OCI-LY1 (cell line): Measurements from ENCODE around the gene PRAF2.
A peak's percentile ranks its signal among the peaks of the same experiment; 100 is the strongest.

Experiments
- H2AFZ ChIP-seq: fragments of 200-600 bp; sonication (generic), shearing (Covaris generic); 2 replicates; pipeline ENCODE4 v1.6.0; 2014; ENCODE audit warnings: antibody characterized with exemption, mild to moderate bottlenecking, low read length
- H3F3A ChIP-seq: fragments of 200-600 bp; sonication (generic), shearing (Covaris generic); 2 replicates; pipeline ENCODE4 v1.6.0; 2014; ENCODE audit warnings: mild to moderate bottlenecking, antibody characterized with exemption, low read length, moderate library complexity; ENCODE audit not compliant: insufficient read depth
- H3K27ac ChIP-seq: fragments of 200-600 bp; sonication (generic); 2 replicates; pipeline ENCODE4 v1.5.1; 2014; ENCODE audit warnings: low read length, mixed run types, mild to moderate bottlenecking, low read depth; ENCODE audit not compliant: poor library complexity, severe bottlenecking
- H3K27me3 ChIP-seq: fragments of 200-600 bp; sonication (generic); 2 replicates; pipeline ENCODE4 v1.6.0; 2014; ENCODE audit warnings: antibody characterized with exemption, mild to moderate bottlenecking, low read length, moderate library complexity; ENCODE audit not compliant: insufficient read depth
- H3K36me3 ChIP-seq: fragments of 200-600 bp; sonication (generic); 2 replicates; pipeline ENCODE4 v1.6.1; 2014; ENCODE audit warnings: mild to moderate bottlenecking, antibody characterized with exemption, low read length, moderate library complexity, mixed read lengths; ENCODE audit not compliant: insufficient read depth
- H3K4me1 ChIP-seq: fragments of 200-600 bp; sonication (generic); 2 replicates; pipeline ENCODE4 v1.5.1; 2014; ENCODE audit warnings: mild to moderate bottlenecking, low read length, moderate library complexity; ENCODE audit not compliant: insufficient read depth, severe bottlenecking
- H3K4me2 ChIP-seq: fragments of 200-600 bp; sonication (generic), shearing (Covaris generic); 2 replicates; pipeline ENCODE4 v1.6.1; 2014; ENCODE audit warnings: low read length
- H3K4me3 ChIP-seq: fragments of 200-600 bp; sonication (generic); 2 replicates; pipeline ENCODE4 v1.5.1; 2014; ENCODE audit warnings: low read length, low read depth, mild to moderate bottlenecking, mixed read lengths; ENCODE audit not compliant: poor library complexity, severe bottlenecking
- H3K79me2 ChIP-seq: fragments of 200-600 bp; shearing (Covaris generic); 2 replicates; pipeline ENCODE4 v1.6.1; 2016; ENCODE audit warnings: mixed run types, low read length, mixed read lengths; ENCODE audit not compliant: insufficient read depth
- H3K9ac ChIP-seq: fragments of 200-600 bp; sonication (generic), shearing (Covaris generic); 2 replicates; pipeline ENCODE4 v1.6.1; 2014; ENCODE audit warnings: mild to moderate bottlenecking, low read length, mixed read lengths
- H3K9me2 ChIP-seq: fragments of 200-600 bp; sonication (generic), shearing (Covaris generic); 2 replicates; pipeline ENCODE4 v1.6.1; 2014; ENCODE audit warnings: low read depth, mild to moderate bottlenecking, low read length, mixed read lengths
- H3K9me3 ChIP-seq: fragments of 200-600 bp; shearing (Covaris generic); 2 replicates; pipeline ENCODE4 v1.6.1; 2014; ENCODE audit warnings: low read length, mixed read lengths
- H4K20me1 ChIP-seq: fragments of 200-600 bp; sonication (generic), shearing (Covaris generic); 2 replicates; pipeline ENCODE4 v1.6.0; 2016; ENCODE audit warnings: mild to moderate bottlenecking, low read length; ENCODE audit not compliant: insufficient read depth
- CTCF ChIP-seq: fragments of 200-600 bp; sonication (generic), shearing (Covaris generic); IDR thresholded peaks from 2 replicates; pipeline ENCODE4 v1.5.1; 2017; ENCODE audit warnings: mild to moderate bottlenecking, antibody characterized with exemption, low read length, moderate library complexity, mixed read lengths
- EZH2 ChIP-seq: fragments of 200-600 bp; sonication (generic), shearing (Covaris generic); IDR thresholded peaks from 2 replicates; pipeline ENCODE4 v1.8.0; 2017; ENCODE audit warnings: borderline replicate concordance, mixed run types, mild to moderate bottlenecking, antibody characterized with exemption, low read length, moderate library complexity, mixed read lengths

The PRAF2 gene

GRCh38 chrX:49073601-49074575 lies at the start of gene PRAF2:
PRAF2 (minus strand) TSS chrX:49074002; CDS start chrX:49073987, 15 bp downstream.
- Histone ChIP-seq H3K36me3 (peaks cover 8% of the 10 kb centered on the region; the same call in 1 of the 2 replicates), H3K9me2 (no peaks in the 10 kb centered on the region)
- TF ChIP-seq CTCF = no peak
- no peak for TF ChIP-seq EZH2

GRCh38 chrX:49122499-49122898 lies 48.7 kb upstream of the PRAF2 start:
- no peaks in the 10 kb centered on the region for H3K9me3 ChIP-seq
- H3K9ac ChIP-seq = peak overlapping the region; percentile 100; the same call in 1 of the 2 replicates
- no peaks in the 10 kb centered on the region for H3F3A ChIP-seq
- no peak overlapping the region for H3K27ac ChIP-seq
- H4K20me1 ChIP-seq = no peaks in the 10 kb centered on the region
- H3K4me1 ChIP-seq = peaks cover 9% of the 10 kb centered on the region
- peak overlapping the region; percentile 99 for H3K4me3 ChIP-seq
- peak overlapping the region; percentile 98 for H3K4me2 ChIP-seq
- peaks cover 10% of the 10 kb centered on the region for H3K79me2 ChIP-seq
- no peaks in the 10 kb centered on the region for H3K9me2 ChIP-seq
- H3K36me3 ChIP-seq = peaks cover 13% of the 10 kb centered on the region; the same call in 1 of the 2 replicates
- H3K27me3 ChIP-seq = no peaks in the 10 kb centered on the region
- no peak overlapping the region for H2AFZ ChIP-seq
- no peak for TF ChIP-seq EZH2

More at GRCh38 chrX:49073601-49074575, at the start of gene PRAF2:
- Histone ChIP-seq H3K27ac (peak within 1 kb of the TSS; percentile 55), H3K9me3 (no peaks in the 10 kb centered on the region), H2AFZ (no peak within 1 kb of the TSS), H3K79me2 (no peaks in the 10 kb centered on the region; the same call in 1 of the 2 replicates), H3K27me3 (no peaks in the 10 kb centered on the region), H3K4me2 (peak within 1 kb of the TSS; percentile 86), H3K9ac (peak within 1 kb of the TSS; percentile 92), H3K4me1 (peaks cover 19% of the 10 kb centered on the region), H3K4me3 (peak within 1 kb of the TSS; percentile 97), H3F3A (no peaks in the 10 kb centered on the region), H4K20me1 (no peaks in the 10 kb centered on the region)

GRCh38 chrX:49120091-49120490 lies 46.3 kb upstream of the PRAF2 start:
- peaks cover 9% of the 10 kb centered on the region for H3K4me1 ChIP-seq
- no peak overlapping the region for H2AFZ ChIP-seq
- no peak overlapping the region for H3K4me3 ChIP-seq
- H4K20me1 ChIP-seq = no peaks in the 10 kb centered on the region
- H3K36me3 ChIP-seq = peaks cover 35% of the 10 kb centered on the region; the same call in 1 of the 2 replicates
- no peak overlapping the region for H3K27ac ChIP-seq
- no peaks in the 10 kb centered on the region for H3K9me3 ChIP-seq
- H3K9me2 ChIP-seq = no peaks in the 10 kb centered on the region
- H3K27me3 ChIP-seq = no peaks in the 10 kb centered on the region
- no peaks in the 10 kb centered on the region for H3F3A ChIP-seq
- H3K79me2 ChIP-seq = peaks cover 10% of the 10 kb centered on the region
- no peak overlapping the region for H3K9ac ChIP-seq
- TF ChIP-seq EZH2 (no peak), CTCF (no peak)
- no peak overlapping the region for H3K4me2 ChIP-seq
